Liver (tissue), 9 donors: ENCODE results near the gene IL17RB. TPM values are rescaled to one million over a fixed set of nuclear protein-coding genes. Genes with fewer than 3 reads are reported as not detected.

ENCODE experiments used
- DNase-seq: peaks from one replicate; pipeline ENCODE4 v3.0.0-alpha.2; 2017; ENCODE audit warnings: low spot score
- H3K27ac ChIP-seq, 2 donors: one replicate each; pipeline ENCODE4 v1.7.0; 2013; ENCODE audit warnings: inconsistent platforms in 2 of 2, low read length in 2 of 2, control low read depth in 1 of 2, low read depth in 1 of 2, mild to moderate bottlenecking in 1 of 2
- H3K27me3 ChIP-seq, 4 donors: one replicate each; pipeline versions ENCODE4 v1.6.1 to v1.7.0; 2013; ENCODE audit warnings: low read length in 3 of 4, inconsistent platforms in 1 of 4, mild to moderate bottlenecking in 1 of 4, moderate library complexity in 1 of 4; ENCODE audit not compliant: control insufficient read depth in 4 of 4, insufficient read depth in 4 of 4
- H3K36me3 ChIP-seq, 4 donors: one replicate each; pipeline versions ENCODE4 v1.6.1 to v1.7.0; 2013; ENCODE audit warnings: low read length in 3 of 4, mild to moderate bottlenecking in 3 of 4, low read depth in 1 of 4, moderate library complexity in 1 of 4; ENCODE audit not compliant: control insufficient read depth in 4 of 4, insufficient read depth in 3 of 4
- H3K4me1 ChIP-seq, 4 donors: one replicate each; pipeline versions ENCODE4 v1.6.1 to v1.7.0; 2013; ENCODE audit warnings: low read length in 3 of 4, mild to moderate bottlenecking in 3 of 4, moderate library complexity in 1 of 4; ENCODE audit not compliant: control insufficient read depth in 4 of 4, insufficient read depth in 4 of 4
- H3K4me3 ChIP-seq, 3 donors: one replicate each; pipeline versions ENCODE4 v1.6.1 to v1.7.0; 2013; ENCODE audit warnings: low read length in 3 of 3, control low read depth in 1 of 3, low read depth in 1 of 3, mild to moderate bottlenecking in 1 of 3
- H3K9ac ChIP-seq, 2 donors: one replicate each; pipeline ENCODE4 v1.7.0; 2013; ENCODE audit warnings: low read length in 2 of 2, mild to moderate bottlenecking in 2 of 2, moderate library complexity in 2 of 2, control low read depth in 1 of 2, low read depth in 1 of 2
- H3K9me3 ChIP-seq, 4 donors: one replicate each; pipeline versions ENCODE4 v1.6.1 to v1.7.0; 2013; ENCODE audit warnings: low read length in 3 of 4; ENCODE audit not compliant: control insufficient read depth in 4 of 4
- ATF3 ChIP-seq: IDR thresholded peaks from 2 replicates; pipeline ENCODE4 v1.6.1; 2016; ENCODE audit warnings: antibody characterized with exemption
- CTCF ChIP-seq: fragments of 150-350 bp; IDR thresholded peaks from 2 replicates; pipeline ENCODE4 v1.5.1; 2017; ENCODE audit warnings: improper control_type of control experiment, low read depth, low read length; ENCODE audit not compliant: missing input control
- EGR1 ChIP-seq, 2 donors: IDR thresholded peaks; 2 replicates each; pipeline ENCODE4 v1.6.1; 2016 to 2018; ENCODE audit warnings: antibody characterized with exemption in 2 of 2, low read depth in 2 of 2
- FOXA1 ChIP-seq: IDR thresholded peaks from 2 replicates; pipeline ENCODE4 v1.6.1; 2016; ENCODE audit warnings: antibody characterized with exemption
- FOXA2 ChIP-seq: IDR thresholded peaks from 2 replicates; pipeline ENCODE4 v1.6.1; 2016; ENCODE audit warnings: antibody characterized with exemption
- GABPA ChIP-seq, 2 donors: IDR thresholded peaks in 1 of 2; conservative IDR thresholded peaks in 1 of 2; 2 replicates each; pipeline ENCODE4 v1.6.1; 2016; ENCODE audit warnings: antibody characterized with exemption in 2 of 2, mild to moderate bottlenecking in 1 of 2, moderate library complexity in 1 of 2
- HNF4A ChIP-seq, 2 donors: conservative IDR thresholded peaks; 2 replicates each; pipeline ENCODE4 v1.6.1; 2016; ENCODE audit warnings: antibody characterized with exemption in 2 of 2, mild to moderate bottlenecking in 2 of 2
- HNF4G ChIP-seq: IDR thresholded peaks from 2 replicates; pipeline ENCODE4 v1.6.1; 2016; ENCODE audit warnings: antibody characterized with exemption
- JUND ChIP-seq, 2 donors: IDR thresholded peaks; 2 replicates each; pipeline ENCODE4 v1.6.1; 2016; ENCODE audit warnings: antibody characterized with exemption in 2 of 2
- MAX ChIP-seq: IDR thresholded peaks from 2 replicates; pipeline ENCODE4 v1.6.1; 2016; ENCODE audit warnings: antibody characterized with exemption
- NR2F2 ChIP-seq: IDR thresholded peaks from 2 replicates; pipeline ENCODE4 v1.6.1; 2016; ENCODE audit warnings: antibody characterized with exemption
- REST ChIP-seq: IDR thresholded peaks from 2 replicates; pipeline ENCODE4 v1.6.1; 2016; ENCODE audit warnings: antibody characterized with exemption, mild to moderate bottlenecking
- RXRA ChIP-seq, 2 donors: IDR thresholded peaks; 2 replicates each; pipeline ENCODE4 v1.6.1; 2017 to 2018; ENCODE audit warnings: antibody characterized with exemption in 2 of 2, mild to moderate bottlenecking in 1 of 2
- SP1 ChIP-seq: IDR thresholded peaks from 2 replicates; pipeline ENCODE4 v1.6.1; 2018; ENCODE audit warnings: antibody characterized with exemption, mild to moderate bottlenecking
- TAF1 ChIP-seq: conservative IDR thresholded peaks from 2 replicates; pipeline ENCODE4 v1.6.1; 2016; ENCODE audit warnings: antibody characterized with exemption, mild to moderate bottlenecking
- YY1 ChIP-seq: IDR thresholded peaks from 2 replicates; pipeline ENCODE4 v1.6.1; 2016; ENCODE audit warnings: antibody characterized with exemption, mild to moderate bottlenecking
- ZBTB33 ChIP-seq: IDR thresholded peaks from 2 replicates; pipeline ENCODE4 v1.6.1; 2016; ENCODE audit warnings: antibody characterized with exemption
- WGBS: extraction: QIAGEN DNeasy Blood & Tissue Kit; methylation state at CpG from one replicate; pipeline ENCODE4 v1.1.7; 2013; 5-methylcytosine and 5-hydroxymethylcytosine counted together
- polyA plus RNA-seq, 2 donors: library from polyadenylated mRNA; stranded (reverse) in 1 of 2; unstranded in 1 of 2; fragments of 200-250 nt in 1 of 2; fragments of >200 nt in 1 of 2; fragmentation: Nextera tagmentation in 1 of 2; extraction: Ambion mirVana in 1 of 2; gene quantifications; one replicate each; pipeline versions ENCODE4 v1.2.1 to v1.2.3, GENCODE V29; 2013 to 2015
- total RNA-seq, 2 donors: library from RNA; depleted of rRNA; stranded (reverse); fragments of >200 nt; gene quantifications; one replicate each; pipeline ENCODE4 v1.2.3, GENCODE V29; 2014
- donor health status: healthy.
- donor health status: healthy.
- donor health status: healthy.
- donor health status: healthy.
- donor health status: healthy.

IL17RB gene
- total and polyA plus RNA-seq, 4 donors: 11.8 to 21.6 (median 15.8) TPM

GRCh38 chr3:53829605-53830004 is 16.8 kb upstream of the IL17RB start:
- Histone ChIP-seq H3K27ac (no peak overlapping the region), H3K9me3 (no peaks in the 10 kb centered on the region), H3K4me3 (no peak overlapping the region), H3K36me3 (peaks cover 0 to 12% (median 5%) of the 10 kb centered on the region in 4 donors), H3K27me3 (no peaks in the 10 kb centered on the region), H3K9ac (no peak overlapping the region), H3K4me1 (peaks cover 0 to 2% (median 0%) of the 10 kb centered on the region in 4 donors)
- TF ChIP-seq FOXA1 (no peak), YY1 (no peak), REST (no peak), ATF3 (no peak), SP1 (no peak), ZBTB33 (no peak), CTCF (no peak), MAX (no peak), TAF1 (no peak), HNF4A (conservative IDR thresholded peaks at IDR 0.05) (no peak), GABPA (IDR thresholded peaks at IDR 0.05 in 1 of 2, conservative IDR thresholded peaks at IDR 0.05 in 1 of 2) (no peak), EGR1 (IDR thresholded peaks at IDR 0.05; ENCODE audit: low read depth in 2 of 2) (no peak), HNF4G (no peak), JUND (IDR thresholded peaks at IDR 0.05) (no peak), RXRA (IDR thresholded peaks at IDR 0.05) (no peak), NR2F2 (no peak), FOXA2 (no peak)
- WGBS: 82% methylated on average over 2 of the region's 2 CpGs
- DNase-seq: no peak

- no peak overlapping the region for H3K9ac ChIP-seq
- no peak overlapping the region for H3K4me3 ChIP-seq
- DNase-seq: no peak
- H3K9me3 ChIP-seq: no peaks in the 10 kb centered on the region
- no peaks in the 10 kb centered on the region for H3K27me3 ChIP-seq
- H3K36me3 ChIP-seq: peaks cover 0 to 14% (median 5%) of the 10 kb centered on the region in 4 donors
- H3K4me1 ChIP-seq: peaks cover 0 to 10% (median 1%) of the 10 kb centered on the region in 4 donors
- WGBS: 87% methylated on average over 6 of the region's 6 CpGs
- TF ChIP-seq FOXA2: no peak
- no peak for TF ChIP-seq YY1
- H3K27ac ChIP-seq: no peak overlapping the region
Measured at GRCh38 chr3:53830944-53831343, 15.4 kb upstream of the IL17RB start.
